Measurements from ENCODE around the gene PIERCE2.
"Not testable (repeated sequence)": the region's sequence is repeated elsewhere in the genome, so short reads cannot be mapped to it uniquely, and the experiment has no call there.

PIERCE2 gene

DNA sequence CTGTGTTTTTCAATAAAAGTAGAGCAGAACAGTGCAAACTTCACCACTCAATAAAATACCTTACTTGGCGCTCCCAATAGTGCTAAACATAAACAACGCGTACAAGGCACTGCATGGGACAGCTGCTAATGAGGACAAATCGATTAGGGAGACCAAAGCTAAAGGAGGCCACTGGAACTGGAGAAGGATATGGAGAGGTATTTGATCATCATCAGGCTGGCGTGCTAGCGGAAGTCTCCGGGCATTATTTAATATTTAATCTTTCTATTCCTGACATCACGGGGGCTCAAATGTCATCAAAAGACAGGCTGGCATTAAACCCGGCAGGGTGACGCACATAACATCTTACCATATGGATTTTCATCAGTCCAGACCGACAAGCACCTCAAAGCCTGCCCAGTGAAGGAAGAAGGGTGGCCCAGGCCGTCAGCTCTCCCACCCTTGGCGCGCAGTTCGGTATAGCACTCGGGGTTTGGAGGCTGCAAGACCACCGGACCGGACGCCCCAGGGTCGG lies 740 bp upstream of the PIERCE2 start:
- Histone ChIP-seq H3K79me2 (ENCODE audit: low read length) (peaks cover 41% of the 10 kb centered on the region), H3K27ac (ENCODE audit: low read length) (peak overlapping the region; percentile 88), H4K20me1 (ENCODE audit: insufficient read depth, low read length) (no peaks in the 10 kb centered on the region), H3K4me1 (ENCODE audit: low read length) (peaks cover 26% of the 10 kb centered on the region), H3K9me3 (replicated peaks; ENCODE audit: insufficient read depth, low read length) (no peaks in the 10 kb centered on the region), H3F3A (ENCODE audit: insufficient read depth, low read length) (peaks cover 44% of the 10 kb centered on the region), H3K9ac (ENCODE audit: low read length) (peak overlapping the region; percentile 83), H3K9me2 (replicated peaks; ENCODE audit: insufficient read depth, low read length) (no peaks in the 10 kb centered on the region), H3K4me2 (ENCODE audit: low read depth, low read length) (peak overlapping the region; percentile 93), H2AFZ (ENCODE audit: low read length) (peak overlapping the region; percentile 73), H3K4me3 (ENCODE audit: low read length) (peak overlapping the region; percentile 90), H3K36me3 (replicated peaks; ENCODE audit: insufficient read depth, low read length) (no peaks in the 10 kb centered on the region), H3K27me3 (replicated peaks; ENCODE audit: insufficient read depth, low read length) (no peaks in the 10 kb centered on the region)
- TF ChIP-seq, protein P1, sequence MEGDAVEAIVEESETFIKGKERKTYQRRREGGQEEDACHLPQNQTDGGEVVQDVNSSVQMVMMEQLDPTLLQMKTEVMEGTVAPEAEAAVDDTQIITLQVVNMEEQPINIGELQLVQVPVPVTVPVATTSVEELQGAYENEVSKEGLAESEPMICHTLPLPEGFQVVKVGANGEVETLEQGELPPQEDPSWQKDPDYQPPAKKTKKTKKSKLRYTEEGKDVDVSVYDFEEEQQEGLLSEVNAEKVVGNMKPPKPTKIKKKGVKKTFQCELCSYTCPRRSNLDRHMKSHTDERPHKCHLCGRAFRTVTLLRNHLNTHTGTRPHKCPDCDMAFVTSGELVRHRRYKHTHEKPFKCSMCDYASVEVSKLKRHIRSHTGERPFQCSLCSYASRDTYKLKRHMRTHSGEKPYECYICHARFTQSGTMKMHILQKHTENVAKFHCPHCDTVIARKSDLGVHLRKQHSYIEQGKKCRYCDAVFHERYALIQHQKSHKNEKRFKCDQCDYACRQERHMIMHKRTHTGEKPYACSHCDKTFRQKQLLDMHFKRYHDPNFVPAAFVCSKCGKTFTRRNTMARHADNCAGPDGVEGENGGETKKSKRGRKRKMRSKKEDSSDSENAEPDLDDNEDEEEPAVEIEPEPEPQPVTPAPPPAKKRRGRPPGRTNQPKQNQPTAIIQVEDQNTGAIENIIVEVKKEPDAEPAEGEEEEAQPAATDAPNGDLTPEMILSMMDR (IDR thresholded peaks at IDR 0.05; ENCODE audit: low read length): no peak
- no peak for TF ChIP-seq EZH2 (optimal IDR thresholded peaks at IDR 0.05; ENCODE audit: low read depth, low read length)
- TF ChIP-seq EZH2phosphoT487 (IDR thresholded peaks at IDR 0.05; ENCODE audit: low read length): no peak
- peak; percentile 58 for DNase-seq

DNA sequence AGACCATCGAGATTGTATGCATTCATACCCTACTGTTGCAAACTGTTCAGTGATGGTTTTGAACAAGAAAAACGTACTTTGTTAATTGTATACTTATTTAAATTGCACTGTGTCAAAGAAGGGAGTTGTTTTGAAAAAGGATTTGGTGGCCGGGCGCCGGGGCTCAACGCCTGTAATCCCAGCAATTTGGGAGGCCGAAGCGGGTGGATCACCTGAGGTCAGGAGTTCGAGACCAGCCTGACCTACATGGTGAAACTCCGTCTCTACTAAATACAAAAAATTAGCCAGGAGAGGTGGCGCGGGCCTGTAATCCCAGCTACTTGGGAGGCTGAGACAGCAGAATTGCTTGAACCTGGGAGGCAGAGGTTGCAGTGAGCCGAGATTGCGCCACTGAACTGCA lies 681 bp downstream of the PIERCE2 start:
- H2AFZ ChIP-seq (ENCODE audit: low read length): peak overlapping the region; percentile 96
- peaks cover 17% of the 10 kb centered on the region for H3K4me1 ChIP-seq (ENCODE audit: low read length)
- not testable (repeated sequence) for H4K20me1 ChIP-seq (ENCODE audit: insufficient read depth, low read length); H3K9me2 ChIP-seq (replicated peaks; ENCODE audit: insufficient read depth, low read length); H3K27me3 ChIP-seq (replicated peaks; ENCODE audit: insufficient read depth, low read length); H3K9me3 ChIP-seq (replicated peaks; ENCODE audit: insufficient read depth, low read length); DNase-seq; H3K36me3 ChIP-seq (replicated peaks; ENCODE audit: insufficient read depth, low read length)
- peak overlapping the region; percentile 94 for H3K4me2 ChIP-seq (ENCODE audit: low read depth, low read length)
- peaks cover 35% of the 10 kb centered on the region for H3K79me2 ChIP-seq (ENCODE audit: low read length)
- peaks cover 30% of the 10 kb centered on the region for H3F3A ChIP-seq (ENCODE audit: insufficient read depth, low read length)
- H3K4me3 ChIP-seq (ENCODE audit: low read length): peak overlapping the region; percentile 90
- peak overlapping the region; percentile 59 for H3K9ac ChIP-seq (ENCODE audit: low read length)
- H3K27ac ChIP-seq (ENCODE audit: low read length): peak overlapping the region; percentile 88

DNA sequence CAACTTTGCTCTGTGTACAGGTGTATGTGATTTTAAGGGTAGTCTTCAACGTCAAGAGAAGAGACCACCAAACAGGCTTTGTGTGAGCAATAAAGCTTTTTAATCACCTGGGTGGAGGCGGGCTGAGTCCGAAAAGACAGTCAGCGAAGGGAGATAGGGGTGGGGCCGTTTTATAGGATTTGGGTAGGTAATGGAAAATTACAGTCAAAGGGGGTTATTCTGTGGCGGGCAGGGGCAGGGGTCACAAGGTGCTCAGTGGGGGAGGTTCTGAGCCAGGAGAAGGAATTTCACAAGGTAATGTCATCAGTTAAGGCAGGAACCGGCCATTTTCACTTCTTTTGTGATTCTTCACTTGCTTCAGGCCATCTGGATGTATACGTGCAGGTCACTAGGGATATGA lies 9.4 kb downstream of the PIERCE2 start:
- not testable (repeated sequence) for H2AFZ ChIP-seq (ENCODE audit: low read length); H3K4me1 ChIP-seq (ENCODE audit: low read length); H3K79me2 ChIP-seq (ENCODE audit: low read length); H3K4me3 ChIP-seq (ENCODE audit: low read length); H3K4me2 ChIP-seq (ENCODE audit: low read depth, low read length); H4K20me1 ChIP-seq (ENCODE audit: insufficient read depth, low read length); H3F3A ChIP-seq (ENCODE audit: insufficient read depth, low read length); H3K27me3 ChIP-seq (replicated peaks; ENCODE audit: insufficient read depth, low read length); DNase-seq; H3K36me3 ChIP-seq (replicated peaks; ENCODE audit: insufficient read depth, low read length); H3K9ac ChIP-seq (ENCODE audit: low read length); H3K27ac ChIP-seq (ENCODE audit: low read length); H3K9me3 ChIP-seq (replicated peaks; ENCODE audit: insufficient read depth, low read length); H3K9me2 ChIP-seq (replicated peaks; ENCODE audit: insufficient read depth, low read length)

DNA sequence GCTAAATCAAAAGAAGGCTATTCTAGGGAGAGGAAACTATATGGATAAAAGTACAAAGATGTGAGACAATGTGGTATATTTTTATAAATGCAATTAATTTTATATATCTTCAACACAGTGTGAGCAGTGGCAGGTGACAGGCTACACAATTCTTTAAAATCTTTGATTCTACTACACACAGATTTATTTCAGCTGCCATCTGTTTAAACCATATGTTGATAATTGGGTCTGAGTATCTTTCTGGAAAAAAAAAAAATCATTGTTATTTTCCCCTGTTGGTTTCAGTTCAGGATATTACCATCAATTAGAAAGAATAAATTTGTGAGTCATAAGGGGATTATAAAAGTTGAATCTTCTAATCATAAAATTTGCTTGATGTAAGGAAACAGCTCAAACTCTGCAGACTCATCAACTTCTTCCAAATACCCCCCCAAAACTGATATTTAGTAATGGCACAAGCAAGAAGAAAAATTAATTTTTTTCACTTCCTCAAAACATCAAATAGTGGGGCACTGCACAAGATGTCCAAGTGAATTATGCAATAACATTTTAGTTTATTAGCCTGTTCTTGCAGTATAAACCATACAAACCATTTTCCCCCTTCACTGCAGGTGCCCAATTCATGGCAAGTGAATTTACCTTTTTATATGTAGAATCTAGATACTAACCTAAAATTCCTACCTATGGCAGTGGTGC lies 12.0 kb downstream of the PIERCE2 start:
- Histone ChIP-seq H2AFZ (ENCODE audit: low read length) (no peak overlapping the region), H3K9me2 (replicated peaks; ENCODE audit: insufficient read depth, low read length) (no peaks in the 10 kb centered on the region), H3K9me3 (replicated peaks; ENCODE audit: insufficient read depth, low read length) (no peaks in the 10 kb centered on the region), H3K36me3 (replicated peaks; ENCODE audit: insufficient read depth, low read length) (no peaks in the 10 kb centered on the region), H3K79me2 (ENCODE audit: low read length) (no peaks in the 10 kb centered on the region), H3K4me2 (ENCODE audit: low read depth, low read length) (no peak overlapping the region), H3K4me1 (ENCODE audit: low read length) (no peaks in the 10 kb centered on the region), H3F3A (ENCODE audit: insufficient read depth, low read length) (no peaks in the 10 kb centered on the region), H3K27me3 (replicated peaks; ENCODE audit: insufficient read depth, low read length) (no peaks in the 10 kb centered on the region), H3K4me3 (ENCODE audit: low read length) (no peak overlapping the region), H3K9ac (ENCODE audit: low read length) (no peak overlapping the region), H4K20me1 (ENCODE audit: insufficient read depth, low read length) (no peaks in the 10 kb centered on the region), H3K27ac (ENCODE audit: low read length) (no peak overlapping the region)
- TF ChIP-seq, protein P1 (IDR thresholded peaks at IDR 0.05; ENCODE audit: low read length): no peak
- TF ChIP-seq EZH2 (optimal IDR thresholded peaks at IDR 0.05; ENCODE audit: low read depth, low read length) (no peak), EZH2phosphoT487 (IDR thresholded peaks at IDR 0.05; ENCODE audit: low read length) (no peak)
- DNase-seq: no peak
